ENCODE results near the gene CDKN2A.
A peak's percentile ranks its signal among the peaks of the same experiment; 100 is the strongest.

Gene CDKN2A

DNA sequence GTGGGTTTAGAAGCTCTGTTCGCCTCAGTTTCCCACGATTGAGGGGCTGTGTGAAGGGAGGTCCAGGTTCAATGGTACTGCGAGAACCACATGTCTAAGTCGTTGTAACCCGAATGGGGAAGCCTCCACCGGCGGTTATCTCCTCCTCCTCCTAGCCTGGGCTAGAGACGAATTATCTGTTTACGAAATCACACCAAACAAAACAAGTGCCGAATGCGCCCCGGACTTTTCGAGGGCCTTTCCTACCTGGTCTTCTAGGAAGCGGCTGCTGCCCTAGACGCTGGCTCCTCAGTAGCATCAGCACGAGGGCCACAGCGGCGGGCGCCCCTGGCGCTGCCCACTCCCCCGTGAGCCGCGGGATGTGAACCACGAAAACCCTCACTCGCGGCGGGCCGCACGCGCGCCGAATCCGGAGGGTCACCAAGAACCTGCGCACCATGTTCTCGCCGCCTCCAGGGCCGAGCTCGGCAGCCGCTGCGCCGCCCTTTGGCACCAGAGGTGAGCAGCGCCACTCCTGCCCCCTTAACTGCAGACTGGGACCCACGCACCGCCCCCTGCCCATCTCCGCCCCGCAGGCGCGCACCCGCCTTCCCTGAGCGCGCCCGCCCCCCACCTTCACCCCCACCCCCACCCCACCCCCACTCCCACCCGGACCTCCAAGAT, at the start of gene CDKN2A:
Gene CDKN2A (minus strand): TSS at position 500 of the 663 bp plus-strand sequence.
- DNase-seq = peak in 1 of 3 experiments; percentile 86

DNA sequence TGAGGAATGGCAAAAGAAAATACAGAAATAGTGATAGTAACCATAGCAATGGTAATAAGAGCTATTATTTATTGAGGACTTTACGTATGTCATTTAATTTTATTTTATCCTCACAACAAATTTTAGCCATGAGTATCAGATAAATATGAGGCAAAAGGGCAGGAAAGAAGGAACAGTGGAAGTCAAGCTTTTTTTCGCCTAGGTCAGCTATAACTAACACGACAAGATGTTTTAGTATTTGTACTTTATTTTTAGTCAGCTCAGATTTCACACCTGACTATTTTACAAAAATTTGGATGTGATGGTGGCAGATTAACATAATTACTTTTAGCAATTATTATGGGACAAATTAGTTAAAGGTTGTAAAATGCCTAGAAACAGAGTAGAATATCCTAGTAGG, 49.7 kb upstream of the CDKN2A start:
- no peak for DNase-seq

DNA sequence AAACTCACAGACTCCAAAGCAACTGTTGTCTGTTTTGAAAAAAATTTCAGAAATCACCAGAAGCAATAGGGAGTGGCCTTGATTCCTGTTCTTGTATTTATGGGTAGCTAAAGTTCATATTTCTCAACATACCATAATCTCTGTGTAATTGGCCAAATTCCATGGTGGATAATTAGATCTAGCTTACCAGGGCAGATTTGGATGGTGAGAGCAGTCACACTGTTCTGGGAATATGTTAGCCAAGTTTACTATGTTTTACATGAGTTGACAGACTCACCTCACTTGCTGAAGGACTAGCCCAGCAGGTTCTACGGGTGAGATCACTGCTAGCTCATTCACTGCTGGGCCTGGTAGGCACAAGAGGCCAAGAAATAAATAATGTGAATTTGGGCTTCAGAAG, 47.6 kb upstream of the CDKN2A start:
- no peak for DNase-seq

DNA sequence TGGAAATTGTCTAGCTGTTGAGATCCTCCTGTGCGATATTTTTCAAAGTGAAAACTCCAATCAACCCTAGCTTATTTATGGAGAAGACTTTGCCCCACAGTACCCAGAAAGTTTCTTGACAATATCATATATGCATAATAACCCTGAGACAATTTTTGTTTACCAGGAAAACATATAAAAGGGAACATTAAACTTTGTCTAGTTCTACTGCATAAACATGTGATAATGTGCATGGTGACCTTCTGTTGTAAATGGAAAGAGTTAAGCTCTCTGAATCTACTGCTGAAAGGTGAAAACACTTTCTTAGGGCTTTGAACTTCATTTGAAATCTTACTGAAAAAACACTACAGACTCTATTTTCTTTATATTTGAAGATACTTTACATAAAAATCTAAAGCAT, 47.2 kb upstream of the CDKN2A start:
- no peak for DNase-seq

DNA sequence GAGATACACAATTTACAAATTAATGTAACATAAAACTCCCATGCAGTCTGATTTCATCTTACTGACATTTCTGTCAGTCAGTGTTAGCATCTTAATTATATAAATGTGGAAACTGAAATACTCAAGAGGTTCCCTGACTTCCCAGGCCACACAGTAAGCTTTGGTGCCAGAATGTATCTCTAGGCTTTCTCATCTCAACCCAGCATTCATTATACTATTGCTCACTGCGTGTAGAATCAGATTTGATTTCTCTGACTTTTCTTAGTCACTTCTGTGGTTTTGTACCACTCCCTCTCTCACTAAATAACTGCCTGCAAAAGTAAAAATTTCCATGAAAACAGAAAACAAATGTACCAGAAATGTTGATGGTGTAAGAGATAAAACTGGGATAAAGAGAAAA, 46.6 kb upstream of the CDKN2A start:
- DNase-seq = no peak

DNA sequence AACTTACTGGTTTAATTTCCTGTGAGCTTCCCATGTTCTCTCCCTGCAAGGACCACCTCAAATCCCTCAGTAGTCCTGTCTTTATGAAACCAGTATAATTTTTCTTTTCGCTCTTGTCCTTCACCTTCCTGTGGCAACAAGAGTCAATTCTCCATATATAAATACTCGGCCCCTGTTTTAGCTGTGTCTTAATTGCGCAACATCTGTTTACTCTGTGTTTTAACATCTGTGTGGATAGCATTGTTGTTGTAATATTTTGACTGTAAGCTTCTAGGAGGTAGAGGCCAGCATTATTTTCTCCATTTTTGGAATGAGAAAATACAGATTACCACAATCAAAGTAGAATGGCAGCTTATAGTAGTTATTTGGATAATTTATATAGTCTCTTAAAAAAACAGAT, 45.1 kb upstream of the CDKN2A start:
- no peak for DNase-seq

DNA sequence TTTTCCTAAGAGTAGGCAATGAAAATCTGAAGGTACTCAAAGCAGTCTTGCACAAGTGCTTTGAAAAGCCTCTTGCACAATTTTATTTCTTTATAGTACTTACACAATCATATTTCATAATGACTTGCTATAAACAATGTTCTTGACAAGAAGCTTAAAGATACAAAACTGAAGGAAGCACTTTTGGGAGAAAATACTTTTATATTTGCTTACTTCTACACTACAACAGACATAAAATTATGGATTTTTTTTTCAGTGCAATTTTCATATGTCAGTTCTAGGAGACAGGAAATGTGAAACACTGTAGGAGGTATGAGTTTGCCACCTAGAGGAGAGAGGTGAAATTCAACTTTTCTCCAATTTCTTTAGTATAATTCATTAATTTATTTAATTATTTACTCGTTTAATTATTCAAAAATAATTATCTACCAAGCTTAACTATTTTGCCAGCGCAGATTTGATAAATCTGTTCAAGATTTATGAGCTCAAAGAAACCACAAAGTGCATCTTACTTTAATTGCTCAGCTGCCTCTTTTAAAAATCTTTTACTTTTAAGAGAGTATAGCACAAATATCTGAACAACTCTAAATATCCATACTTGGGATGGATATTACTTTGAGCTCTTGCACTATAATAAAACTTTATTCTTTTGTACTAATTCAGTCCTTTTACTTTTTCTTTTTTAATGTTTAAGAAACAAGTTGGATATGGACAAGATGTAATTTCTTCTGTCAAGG, 43.9 kb upstream of the CDKN2A start:
- peak in 1 of 3 experiments; percentile 19 for DNase-seq

DNA sequence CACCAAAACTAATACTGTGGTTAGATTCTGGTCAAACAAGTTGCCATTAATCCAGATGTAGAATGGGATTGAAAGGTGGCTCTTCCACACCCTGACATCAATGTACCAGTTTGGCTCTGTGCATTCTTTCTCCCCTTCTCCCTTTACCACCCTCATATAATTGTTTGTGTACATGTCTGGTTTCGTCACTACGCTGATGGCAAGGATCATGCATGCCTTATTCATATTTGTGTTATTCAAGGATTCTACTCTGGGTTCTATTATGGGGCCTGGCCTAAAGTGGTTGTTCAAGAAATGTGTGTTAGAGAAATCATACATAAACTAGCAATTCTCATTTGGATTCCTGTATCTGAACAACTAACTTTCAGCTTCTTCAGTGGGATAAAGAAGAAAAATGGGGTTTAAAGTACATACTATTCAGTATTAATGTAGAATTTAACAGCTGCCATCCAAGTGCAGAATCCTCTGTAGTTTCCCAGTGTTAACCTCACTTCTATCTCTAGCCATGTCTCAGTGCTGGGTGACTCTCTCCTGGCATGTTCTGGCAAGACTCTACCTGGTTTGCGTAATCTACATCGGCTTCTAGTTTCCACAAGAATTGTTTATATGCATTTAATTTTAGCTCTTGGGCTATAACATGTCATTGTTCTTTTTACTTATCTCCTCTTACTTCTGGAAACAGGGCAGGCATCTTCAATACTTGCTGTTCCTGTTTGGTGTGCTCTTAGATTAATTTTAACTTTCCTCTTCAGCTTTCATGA, 42.9 kb upstream of the CDKN2A start:
- no peak for DNase-seq

DNA sequence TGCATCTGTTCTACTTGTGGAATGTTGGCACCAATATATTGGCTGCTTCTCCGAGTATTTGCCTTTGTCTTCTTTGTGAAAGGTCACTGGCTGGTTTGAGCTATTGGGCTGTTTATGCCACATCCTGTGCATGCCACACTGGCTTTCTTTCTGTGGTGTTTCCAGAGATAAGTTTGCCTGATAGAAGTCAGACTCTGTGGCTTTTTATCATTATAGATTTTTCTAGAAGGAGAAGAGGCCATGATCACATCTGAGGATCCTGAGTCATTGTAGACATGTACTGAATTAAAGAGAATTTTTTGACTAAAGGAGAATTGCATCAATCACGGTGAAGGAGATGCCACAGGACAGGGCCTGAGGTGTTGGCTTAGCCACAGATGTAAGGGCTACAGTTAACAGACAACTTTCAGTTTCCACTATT, 41.4 kb upstream of the CDKN2A start:
- no peak for DNase-seq

DNA sequence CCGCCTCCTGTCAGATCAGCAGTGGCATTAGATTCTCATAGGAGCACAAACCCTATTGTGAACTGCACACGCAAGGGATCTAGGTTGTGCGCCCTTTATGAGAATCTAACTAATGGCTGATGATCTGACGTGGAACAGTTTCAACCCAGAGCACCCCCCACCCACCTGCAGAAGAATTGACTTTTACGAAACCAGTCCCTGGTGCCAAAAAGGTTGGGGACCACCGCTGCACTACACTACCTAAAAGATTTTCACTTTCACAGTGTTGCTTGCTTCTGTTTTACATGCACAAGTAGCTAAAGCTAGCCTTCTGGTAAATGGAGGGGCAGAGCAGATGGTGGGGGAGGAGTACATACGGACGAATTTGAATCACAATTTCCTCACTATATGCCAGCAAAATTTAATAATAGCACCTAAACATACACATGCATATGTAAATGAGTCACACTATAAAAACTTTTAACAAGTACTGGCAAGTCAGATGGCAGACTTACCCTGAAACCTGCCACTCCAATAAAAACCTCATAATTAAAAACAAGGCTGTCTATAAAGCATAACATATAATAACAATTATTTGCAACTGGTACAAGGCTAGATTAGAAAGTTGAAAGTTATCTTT, 38.9 kb upstream of the CDKN2A start:
- no peak for DNase-seq

DNA sequence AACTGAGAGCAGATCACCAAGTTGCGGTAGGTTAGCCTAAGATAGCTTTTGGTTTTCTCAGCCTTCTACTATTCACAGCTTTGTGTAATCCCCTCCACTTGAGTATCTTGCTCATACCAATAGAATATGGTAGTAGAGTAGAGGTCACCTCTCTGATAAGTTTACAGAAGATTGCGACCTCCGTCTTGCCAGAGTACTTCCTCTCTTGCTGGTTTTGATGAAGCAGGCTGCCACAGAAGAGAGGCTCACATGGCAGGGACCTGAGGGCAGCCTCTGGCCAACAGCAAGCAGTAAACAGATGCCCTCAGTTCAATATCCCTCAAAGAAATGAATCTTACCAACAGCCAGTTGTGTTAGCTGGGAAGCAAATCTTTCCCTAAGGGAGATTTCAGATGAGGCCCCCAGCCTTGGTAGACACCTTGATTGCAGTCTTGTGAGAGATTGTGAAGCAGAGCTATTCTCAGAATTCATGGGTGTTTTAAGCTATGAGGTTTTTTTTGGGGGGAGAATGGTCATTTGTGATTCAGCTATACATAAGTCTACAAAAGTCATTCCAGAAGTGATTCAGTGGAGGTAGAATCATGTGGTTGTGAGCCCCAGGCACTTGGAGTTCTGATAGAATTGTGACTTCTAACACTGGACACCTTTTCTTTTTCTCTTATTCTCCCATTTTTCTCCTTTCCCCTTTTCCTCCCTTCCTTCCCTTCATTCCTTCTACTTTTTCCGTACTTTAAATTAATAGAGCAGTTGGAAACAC, 37.6 kb upstream of the CDKN2A start:
- DNase-seq = peak in 1 of 3 experiments; percentile 2

DNA sequence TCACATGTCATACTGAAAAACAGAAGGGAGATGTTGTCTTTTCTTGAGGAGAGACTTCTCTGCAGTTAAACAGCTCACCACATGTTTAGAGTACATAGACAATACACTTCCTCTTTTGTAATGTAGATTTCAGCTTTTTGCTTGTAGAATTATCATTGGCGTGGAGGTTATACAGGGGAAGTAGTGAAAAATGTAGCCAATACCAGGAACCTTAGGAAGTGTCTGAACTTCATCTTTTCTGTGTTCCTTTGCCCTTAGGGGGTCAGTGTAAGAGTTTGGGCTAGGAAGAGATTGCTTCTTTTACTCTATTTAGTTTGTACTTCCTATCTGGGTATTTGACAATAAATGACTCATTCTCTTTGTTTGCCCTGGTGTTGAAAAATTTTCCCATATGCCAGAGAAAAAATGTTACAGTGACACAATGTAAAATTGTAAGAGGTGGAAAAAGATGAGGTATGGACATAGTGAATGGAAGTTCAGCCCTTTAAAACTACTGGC, 36.0 kb upstream of the CDKN2A start:
- DNase-seq = no peak

DNA sequence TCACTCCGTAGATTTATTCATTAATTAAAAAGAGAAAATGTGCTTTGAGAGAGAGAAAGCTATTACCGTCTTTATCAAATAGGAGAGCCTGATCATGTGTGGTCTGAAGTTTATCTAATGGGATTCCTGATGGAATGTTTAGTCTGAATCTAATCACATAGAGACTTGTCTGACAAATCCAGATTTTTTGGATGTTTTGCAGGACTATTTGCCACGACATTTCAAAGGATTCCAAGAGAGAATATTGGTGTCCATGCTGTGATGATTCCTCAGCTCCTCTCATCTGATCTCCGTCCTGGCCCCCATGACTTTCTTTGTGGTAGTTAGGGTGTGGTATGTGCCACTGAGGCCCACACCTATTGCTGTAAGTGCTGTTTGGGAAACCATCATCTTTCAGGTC, 35.0 kb upstream of the CDKN2A start:
- DNase-seq = no peak

DNA sequence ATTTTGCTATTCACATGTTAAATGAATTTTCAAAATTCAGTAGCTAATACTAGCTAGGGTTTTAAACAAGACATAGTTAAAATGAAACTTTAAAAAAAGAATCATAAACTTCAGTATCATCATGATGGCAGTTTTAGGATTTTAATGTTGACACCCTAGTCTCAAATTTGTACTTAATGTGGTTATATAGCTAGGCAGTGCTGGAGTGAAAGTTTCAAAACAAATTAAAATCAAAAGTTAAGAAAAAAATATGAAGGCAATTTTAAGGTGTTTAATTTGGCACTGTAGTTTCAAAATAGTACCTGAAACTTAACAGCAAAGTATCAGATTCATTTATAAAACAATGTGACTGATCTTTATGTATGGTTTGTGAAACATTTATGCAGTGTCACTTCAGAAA, 34.2 kb upstream of the CDKN2A start:
- no peak for DNase-seq

DNA sequence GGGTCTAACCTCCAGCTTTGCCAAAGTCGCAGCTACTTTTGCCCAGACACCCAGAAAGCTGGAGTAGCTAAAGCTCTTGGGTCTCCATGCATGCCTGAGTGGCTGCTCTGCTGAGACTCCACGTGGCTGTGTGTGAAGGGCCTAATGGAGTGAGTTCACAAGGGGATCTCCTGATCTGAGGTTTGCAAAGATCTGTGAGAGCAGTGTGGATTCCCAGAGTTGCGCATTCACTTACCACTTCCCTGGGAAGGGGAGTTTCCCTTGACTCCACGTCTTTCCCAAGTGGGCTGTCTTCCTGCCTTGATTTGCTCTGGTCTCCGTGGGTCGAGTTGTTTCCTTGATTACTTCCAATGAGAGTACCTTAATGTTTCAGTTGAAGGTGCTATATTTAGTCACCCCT, 32.5 kb upstream of the CDKN2A start:
- no peak for DNase-seq

DNA sequence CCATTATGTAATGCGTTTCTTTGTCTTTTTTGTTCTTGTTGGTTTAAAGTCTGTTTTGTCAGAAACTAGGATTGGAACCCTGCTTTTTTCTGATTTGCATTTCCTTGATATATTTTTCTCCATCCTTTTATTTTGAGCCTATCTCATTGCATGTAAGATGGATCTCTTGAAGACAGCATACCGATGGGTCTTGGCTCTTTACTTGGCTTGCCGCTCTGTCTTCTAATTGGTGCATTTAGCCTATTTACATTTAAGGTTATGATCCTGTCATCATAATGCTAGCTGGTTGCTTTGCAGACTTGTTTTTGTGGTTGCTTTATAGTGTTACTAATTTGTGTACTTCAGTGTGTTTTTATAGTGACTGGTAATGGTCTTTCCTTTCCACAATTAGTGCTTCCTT, 28.2 kb upstream of the CDKN2A start:
- no peak for DNase-seq

DNA sequence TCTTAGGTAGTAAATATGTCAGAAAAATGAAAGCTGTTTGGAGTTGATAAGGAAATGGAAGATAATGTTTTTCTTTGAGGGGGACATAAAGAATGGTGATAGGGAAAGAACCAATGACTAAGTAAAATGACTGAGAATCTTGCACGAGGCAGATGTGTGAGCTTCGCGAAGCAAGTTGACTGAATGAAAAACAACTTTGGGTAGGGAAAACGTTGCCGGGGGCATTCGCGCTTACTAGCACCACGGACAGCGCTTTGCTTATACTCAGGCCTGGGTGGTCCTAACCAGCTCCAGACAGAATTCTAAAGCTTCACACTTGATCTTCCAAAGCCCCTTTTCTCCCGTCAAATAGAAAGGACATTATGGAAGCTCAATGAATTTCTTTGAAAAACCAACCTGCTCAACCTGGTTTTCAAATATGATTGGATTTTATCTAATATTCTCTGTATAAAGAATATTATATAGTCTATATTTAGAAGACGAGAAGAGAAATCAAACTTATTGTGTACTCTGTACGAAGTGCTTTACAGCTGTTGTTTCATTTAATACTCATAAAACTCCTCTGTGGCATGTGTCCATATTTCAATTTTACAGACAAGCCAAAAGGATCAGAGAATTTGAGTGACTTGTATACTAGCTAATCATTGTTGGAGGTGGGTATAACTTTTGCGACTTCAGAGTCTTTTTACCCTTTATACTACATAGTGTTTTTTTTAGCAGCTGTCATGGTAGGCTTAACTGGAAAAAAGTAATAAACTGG, 16.9 kb upstream of the CDKN2A start:
- DNase-seq = no peak

DNA sequence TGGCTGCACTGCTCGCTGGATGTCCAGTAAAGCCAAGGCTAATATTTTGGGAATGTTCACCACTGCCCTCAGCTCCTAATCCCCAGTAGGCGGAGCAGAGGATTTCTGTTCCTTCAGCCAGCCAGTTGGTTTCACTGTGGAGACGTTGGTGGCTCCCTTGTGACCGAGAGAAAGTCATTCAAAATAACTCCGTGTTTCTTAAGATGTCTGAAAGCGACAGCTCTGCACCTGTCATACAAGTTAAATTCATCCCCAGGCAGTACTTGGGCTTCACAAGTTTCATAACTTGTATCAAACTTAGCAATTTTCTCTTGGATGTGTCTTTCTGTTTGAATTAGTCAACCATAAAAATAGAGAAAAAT, 15.3 kb upstream of the CDKN2A start:
- DNase-seq = no peak

DNA sequence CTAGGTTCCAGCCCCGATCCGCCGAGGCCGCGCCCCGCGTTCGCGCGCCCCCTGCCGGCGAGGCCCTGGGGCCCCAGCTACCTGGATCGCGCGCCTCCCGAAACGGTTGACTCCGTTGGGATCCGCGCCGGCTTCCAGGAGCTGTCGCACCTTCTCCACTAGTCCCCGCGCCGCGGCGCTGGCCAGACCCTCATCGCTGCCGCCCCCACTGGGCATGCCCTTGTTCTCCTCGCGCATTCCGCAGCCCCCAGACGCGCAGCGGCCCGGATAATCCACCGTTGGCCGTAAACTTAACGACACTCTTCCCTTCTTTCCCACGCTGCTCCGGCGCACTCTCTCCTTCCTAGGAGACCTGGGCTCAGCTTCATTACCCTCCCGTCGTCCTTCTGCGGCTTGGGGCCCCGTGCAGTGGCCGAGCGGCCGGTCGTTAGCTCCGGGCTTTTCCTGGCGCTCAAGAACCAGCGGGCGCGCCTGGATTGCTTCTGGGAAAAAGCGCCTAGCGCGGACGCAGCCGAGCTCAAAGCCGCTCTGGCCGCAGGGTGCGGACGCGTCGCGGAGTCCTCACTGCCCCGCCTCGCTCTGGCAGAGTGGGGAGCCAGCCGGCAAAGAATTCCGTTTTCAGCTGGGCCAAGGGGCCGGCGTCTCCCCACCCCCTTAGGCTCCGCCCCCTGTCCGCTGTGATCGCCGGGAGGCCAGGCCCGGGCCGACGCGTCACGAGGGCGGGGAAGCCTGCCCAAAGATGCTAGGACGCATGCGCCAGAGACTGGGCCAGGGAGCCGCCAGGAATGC, 14.7 kb upstream of the CDKN2A start, which contains the start of gene CDKN2B:
Gene CDKN2B (minus strand): TSS at position 589 of the 789 bp plus-strand sequence. CDS start 352 bp downstream, at position 237.
- DNase-seq = peak in 1 of 3 experiments; percentile 96

DNA sequence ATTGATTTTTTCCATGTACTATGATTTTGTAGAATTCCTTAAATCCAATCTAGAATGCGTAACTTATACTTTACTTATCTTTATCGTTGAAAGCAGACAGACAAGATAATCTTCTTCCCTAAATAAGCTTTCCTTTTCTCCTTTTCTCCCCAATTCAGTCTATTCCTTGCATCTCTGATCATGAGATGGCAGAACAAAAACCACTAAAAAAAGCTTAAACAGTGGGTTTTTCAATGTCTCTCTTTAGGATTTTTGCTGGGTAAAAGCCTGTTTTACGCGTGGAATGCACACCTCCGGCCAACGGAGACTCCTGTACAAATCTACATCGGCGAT, 14.2 kb upstream of the CDKN2A start:
- DNase-seq = no peak

Data from NCI-H1417 (cell line).